ENCODE measurements around the gene TBX2. TPM values are rescaled to one million over a fixed set of nuclear protein-coding genes. Genes with fewer than 3 reads are reported as not detected.

TBX2 gene
- total and polyA plus RNA-seq, 2 of the 13 experiments (the other 11 are each of a cell fraction or from before 2014, with no cell fraction given) = 2.8 to 15.3 TPM

DNA sequence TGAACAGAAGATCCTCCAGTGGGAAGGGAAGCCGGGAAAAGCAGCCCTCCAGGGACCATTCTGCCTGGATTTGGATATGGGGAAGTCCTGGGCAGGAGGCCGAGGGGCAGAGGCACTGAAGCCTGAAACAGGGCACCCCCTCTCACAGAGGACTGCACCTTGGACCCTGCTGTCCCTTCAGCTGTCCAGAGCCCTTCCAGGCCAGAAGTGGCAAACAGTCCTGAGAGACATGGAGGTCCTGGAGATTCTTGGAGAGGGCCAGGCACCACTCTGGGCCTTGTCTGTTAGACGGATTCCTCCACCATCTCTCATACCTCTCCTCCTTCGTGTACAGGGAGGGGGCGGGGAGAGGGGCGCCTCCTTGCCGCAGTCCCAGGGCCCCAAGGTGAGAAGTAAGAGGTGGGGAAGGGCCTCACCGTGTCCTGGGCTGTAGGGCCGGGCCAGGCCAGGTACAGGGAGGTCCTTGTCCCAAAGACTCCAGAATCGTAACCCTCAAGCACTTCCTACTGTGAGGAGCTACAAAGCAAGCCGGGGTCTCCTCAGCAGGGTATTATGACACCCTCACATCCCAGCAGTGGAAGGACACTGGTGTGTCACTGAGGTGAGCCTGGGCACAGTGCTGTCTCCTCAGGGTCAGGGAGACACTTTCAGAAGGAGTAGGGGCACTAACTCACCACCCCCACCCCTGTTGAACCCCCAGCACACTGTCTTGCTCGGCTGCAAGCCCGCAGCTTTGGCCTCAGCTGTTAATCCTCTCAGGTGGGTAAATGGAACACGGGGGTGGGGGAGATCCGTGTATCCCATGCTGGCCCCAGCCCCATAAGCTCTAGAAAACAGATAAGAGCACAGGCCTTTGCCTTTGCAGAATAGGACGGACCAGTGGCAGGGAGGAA, 16.6 kb upstream of the TBX2 start (continued):
- TF ChIP-seq, protein P1, sequence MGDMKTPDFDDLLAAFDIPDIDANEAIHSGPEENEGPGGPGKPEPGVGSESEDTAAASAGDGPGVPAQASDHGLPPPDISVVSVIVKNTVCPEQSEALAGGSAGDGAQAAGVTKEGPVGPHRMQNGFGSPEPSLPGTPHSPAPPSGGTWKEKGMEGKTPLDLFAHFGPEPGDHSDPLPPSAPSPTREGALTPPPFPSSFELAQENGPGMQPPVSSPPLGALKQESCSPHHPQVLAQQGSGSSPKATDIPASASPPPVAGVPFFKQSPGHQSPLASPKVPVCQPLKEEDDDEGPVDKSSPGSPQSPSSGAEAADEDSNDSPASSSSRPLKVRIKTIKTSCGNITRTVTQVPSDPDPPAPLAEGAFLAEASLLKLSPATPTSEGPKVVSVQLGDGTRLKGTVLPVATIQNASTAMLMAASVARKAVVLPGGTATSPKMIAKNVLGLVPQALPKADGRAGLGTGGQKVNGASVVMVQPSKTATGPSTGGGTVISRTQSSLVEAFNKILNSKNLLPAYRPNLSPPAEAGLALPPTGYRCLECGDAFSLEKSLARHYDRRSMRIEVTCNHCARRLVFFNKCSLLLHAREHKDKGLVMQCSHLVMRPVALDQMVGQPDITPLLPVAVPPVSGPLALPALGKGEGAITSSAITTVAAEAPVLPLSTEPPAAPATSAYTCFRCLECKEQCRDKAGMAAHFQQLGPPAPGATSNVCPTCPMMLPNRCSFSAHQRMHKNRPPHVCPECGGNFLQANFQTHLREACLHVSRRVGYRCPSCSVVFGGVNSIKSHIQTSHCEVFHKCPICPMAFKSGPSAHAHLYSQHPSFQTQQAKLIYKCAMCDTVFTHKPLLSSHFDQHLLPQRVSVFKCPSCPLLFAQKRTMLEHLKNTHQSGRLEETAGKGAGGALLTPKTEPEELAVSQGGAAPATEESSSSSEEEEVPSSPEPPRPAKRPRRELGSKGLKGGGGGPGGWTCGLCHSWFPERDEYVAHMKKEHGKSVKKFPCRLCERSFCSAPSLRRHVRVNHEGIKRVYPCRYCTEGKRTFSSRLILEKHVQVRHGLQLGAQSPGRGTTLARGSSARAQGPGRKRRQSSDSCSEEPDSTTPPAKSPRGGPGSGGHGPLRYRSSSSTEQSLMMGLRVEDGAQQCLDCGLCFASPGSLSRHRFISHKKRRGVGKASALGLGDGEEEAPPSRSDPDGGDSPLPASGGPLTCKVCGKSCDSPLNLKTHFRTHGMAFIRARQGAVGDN (CRISPR knock-in tag; IDR thresholded peaks at IDR 0.05) = peak; percentile 66
- no peak for TF ChIP-seq ZNF570 (CRISPR knock-in tag; IDR thresholded peaks at IDR 0.05; ENCODE audit: borderline replicate concordance)
- no peak for TF ChIP-seq ZNF101 (CRISPR knock-in tag; IDR thresholded peaks at IDR 0.05; ENCODE audit: borderline replicate concordance, low read depth)
- TF ChIP-seq, protein P2, sequence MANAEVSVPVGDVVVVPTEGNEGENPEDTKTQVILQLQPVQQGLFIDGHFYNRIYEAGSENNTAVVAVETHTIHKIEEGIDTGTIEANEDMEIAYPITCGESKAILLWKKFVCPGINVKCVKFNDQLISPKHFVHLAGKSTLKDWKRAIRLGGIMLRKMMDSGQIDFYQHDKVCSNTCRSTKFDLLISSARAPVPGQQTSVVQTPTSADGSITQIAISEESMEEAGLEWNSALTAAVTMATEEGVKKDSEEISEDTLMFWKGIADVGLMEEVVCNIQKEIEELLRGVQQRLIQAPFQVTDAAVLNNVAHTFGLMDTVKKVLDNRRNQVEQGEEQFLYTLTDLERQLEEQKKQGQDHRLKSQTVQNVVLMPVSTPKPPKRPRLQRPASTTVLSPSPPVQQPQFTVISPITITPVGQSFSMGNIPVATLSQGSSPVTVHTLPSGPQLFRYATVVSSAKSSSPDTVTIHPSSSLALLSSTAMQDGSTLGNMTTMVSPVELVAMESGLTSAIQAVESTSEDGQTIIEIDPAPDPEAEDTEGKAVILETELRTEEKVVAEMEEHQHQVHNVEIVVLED (CRISPR knock-in tag; IDR thresholded peaks at IDR 0.05; ENCODE audit: borderline replicate concordance) = no peak
- TF ChIP-seq FLYWCH1 (CRISPR knock-in tag; IDR thresholded peaks at IDR 0.05) = 0 out of 2 replicates have a peak, but pooled peaks have one; percentile 71
- TF ChIP-seq KDM5A (IDR thresholded peaks at IDR 0.05; ENCODE audit: borderline replicate concordance, low read length) = no peak
- TF ChIP-seq CCDC6 (CRISPR knock-in tag; IDR thresholded peaks at IDR 0.05) = no peak
- TF ChIP-seq GABPA (IDR thresholded peaks at IDR 0.05; ENCODE audit: low read depth, low read length) = no peak
- TF ChIP-seq GABPA (CRISPR knock-in tag; IDR thresholded peaks at IDR 0.05; ENCODE audit: low read depth) = no peak
- TF ChIP-seq SALL1 (CRISPR knock-in tag; IDR thresholded peaks at IDR 0.05) = 0 out of 2 replicates have a peak, but pooled peaks have one; percentile 13
- no peak for TF ChIP-seq ATF7-NPFF (CRISPR knock-in tag; IDR thresholded peaks at IDR 0.05; ENCODE audit: low read depth)
- no peak for TF ChIP-seq ZNF746 (CRISPR knock-in tag; IDR thresholded peaks at IDR 0.05)
- TF ChIP-seq ZSCAN9 (CRISPR knock-in tag; IDR thresholded peaks at IDR 0.05; ENCODE audit: borderline replicate concordance) = no peak
- no peak for TF ChIP-seq FOXJ3 (CRISPR knock-in tag; IDR thresholded peaks at IDR 0.05; ENCODE audit: borderline replicate concordance)
- TF ChIP-seq, protein P3, sequence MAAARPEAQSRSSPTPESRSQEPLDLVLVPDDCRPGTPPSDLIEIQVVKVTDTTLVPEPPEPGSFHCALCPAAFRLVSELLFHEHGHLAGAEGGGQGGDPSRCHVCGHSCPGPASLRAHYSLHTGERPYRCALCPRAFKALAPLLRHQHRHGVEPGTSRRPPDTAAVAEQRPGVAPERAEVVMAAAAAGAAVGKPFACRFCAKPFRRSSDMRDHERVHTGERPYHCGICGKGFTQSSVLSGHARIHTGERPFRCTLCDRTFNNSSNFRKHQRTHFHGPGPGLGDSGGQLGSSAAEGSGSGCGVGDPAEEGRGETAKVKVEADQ (CRISPR knock-in tag; IDR thresholded peaks at IDR 0.05; ENCODE audit: borderline replicate concordance) = no peak
- TF ChIP-seq, protein P4, sequence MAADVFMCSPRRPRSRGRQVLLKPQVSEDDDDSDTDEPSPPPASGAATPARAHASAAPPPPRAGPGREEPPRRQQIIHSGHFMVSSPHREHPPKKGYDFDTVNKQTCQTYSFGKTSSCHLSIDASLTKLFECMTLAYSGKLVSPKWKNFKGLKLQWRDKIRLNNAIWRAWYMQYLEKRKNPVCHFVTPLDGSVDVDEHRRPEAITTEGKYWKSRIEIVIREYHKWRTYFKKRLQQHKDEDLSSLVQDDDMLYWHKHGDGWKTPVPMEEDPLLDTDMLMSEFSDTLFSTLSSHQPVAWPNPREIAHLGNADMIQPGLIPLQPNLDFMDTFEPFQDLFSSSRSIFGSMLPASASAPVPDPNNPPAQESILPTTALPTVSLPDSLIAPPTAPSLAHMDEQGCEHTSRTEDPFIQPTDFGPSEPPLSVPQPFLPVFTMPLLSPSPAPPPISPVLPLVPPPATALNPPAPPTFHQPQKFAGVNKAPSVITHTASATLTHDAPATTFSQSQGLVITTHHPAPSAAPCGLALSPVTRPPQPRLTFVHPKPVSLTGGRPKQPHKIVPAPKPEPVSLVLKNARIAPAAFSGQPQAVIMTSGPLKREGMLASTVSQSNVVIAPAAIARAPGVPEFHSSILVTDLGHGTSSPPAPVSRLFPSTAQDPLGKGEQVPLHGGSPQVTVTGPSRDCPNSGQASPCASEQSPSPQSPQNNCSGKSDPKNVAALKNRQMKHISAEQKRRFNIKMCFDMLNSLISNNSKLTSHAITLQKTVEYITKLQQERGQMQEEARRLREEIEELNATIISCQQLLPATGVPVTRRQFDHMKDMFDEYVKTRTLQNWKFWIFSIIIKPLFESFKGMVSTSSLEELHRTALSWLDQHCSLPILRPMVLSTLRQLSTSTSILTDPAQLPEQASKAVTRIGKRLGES (CRISPR knock-in tag; IDR thresholded peaks at IDR 0.05; ENCODE audit: borderline replicate concordance) = no peak
- no peak for TF ChIP-seq XBP1 (CRISPR knock-in tag; IDR thresholded peaks at IDR 0.05)
- TF ChIP-seq ZC3H13 (CRISPR knock-in tag; IDR thresholded peaks at IDR 0.05) = no peak
- no peak for TF ChIP-seq CBX2 (IDR thresholded peaks at IDR 0.05; ENCODE audit: low read depth, low read length)
- TF ChIP-seq CBX2 (CRISPR knock-in tag; IDR thresholded peaks at IDR 0.05; ENCODE audit: low read depth) = no peak
